Esophagus squamous epithelium (tissue), 5 donors: ENCODE data around the gene TESK1. TPM values are rescaled to one million over a fixed set of nuclear protein-coding genes. Genes with fewer than 3 reads are reported as not detected.
"Not testable (repeated sequence)": the region's sequence is repeated elsewhere in the genome, so short reads cannot be mapped to it uniquely, and the experiment has no call there.

ENCODE experiments used
- DNase-seq: peaks from one replicate; lab custom pipeline; 2025; lab: John Stamatoyannopoulos, UW
- H3K27ac ChIP-seq, 4 donors: fragments of 200-600 bp; sonication (generic); one replicate each; pipeline ENCODE4 v1.5.1; 2016 to 2019; ENCODE audit warnings: mild to moderate bottlenecking in 1 of 4
- H3K27me3 ChIP-seq, 4 donors: fragments of 200-600 bp; sonication (generic); 1 replicate in 3 of 4; 2 replicates in 1 of 4; pipeline versions ENCODE4 v1.5.1 to v1.6.0; 2017 to 2021; ENCODE audit warnings: antibody characterized with exemption in 1 of 4
- H3K36me3 ChIP-seq, 3 donors: fragments of 200-600 bp; sonication (generic); one replicate each; pipeline ENCODE4 v1.5.1; 2016 to 2019
- H3K4me1 ChIP-seq, 3 donors: fragments of 200-600 bp; sonication (generic); one replicate each; pipeline ENCODE4 v1.5.1; 2017 to 2019
- H3K4me3 ChIP-seq, 4 donors: fragments of 200-600 bp; sonication (generic); 1 replicate in 3 of 4; 2 replicates in 1 of 4; pipeline ENCODE4 v1.5.1; 2016 to 2019; ENCODE audit warnings: mild to moderate bottlenecking in 2 of 4, moderate library complexity in 1 of 4
- H3K9me3 ChIP-seq, 3 donors: fragments of 200-600 bp; sonication (generic); one replicate each; pipeline ENCODE4 v1.5.1; 2016 to 2019
- CTCF ChIP-seq, 6 experiments: fragments of 450-650 bp in 4 of 6; fragments of 200-600 bp in 2 of 6; sonication (generic) in 2 of 6; IDR thresholded peaks; one replicate each; pipeline ENCODE4 v1.5.1; 2016 to 2019; ENCODE audit warnings: antibody characterized with exemption in 6 of 6, mild to moderate bottlenecking in 4 of 6, moderate library complexity in 4 of 6
- POLR2A ChIP-seq, 4 donors: fragments of 450-650 bp; IDR thresholded peaks; one replicate each; pipeline ENCODE4 v1.6.1; 2017; ENCODE audit warnings: antibody characterized with exemption in 4 of 4, mild to moderate bottlenecking in 4 of 4, moderate library complexity in 3 of 4
- WGBS, 2 donors: methylation state at CpG; one replicate each; pipeline ENCODE4 v1.1.5; 2018; 5-methylcytosine and 5-hydroxymethylcytosine counted together
- intact Hi-C: fragments of 100-400 bp; cut with DNase I; formaldehyde crosslinking; loops from one replicate; pipeline ENCODE4 v1.15.0; 2022
- total RNA-seq, 4 donors: library from RNA; depleted of rRNA; stranded (reverse); fragments of >200 nt; gene quantifications; one replicate each; pipeline ENCODE4 v1.1.0, GENCODE V29; 2016
- donor health status: DM: yes; HTN: yes; CAD: no.

TESK1 gene
- total RNA-seq, 4 donors from 2014 or later, result 10.1 to 22.1 (median 14.4) TPM

GRCh38 chr9:35639631-35640030 is 34.6 kb downstream of the TESK1 start:
- TF ChIP-seq POLR2A (IDR thresholded peaks at IDR 0.05), result no peak
- TF ChIP-seq CTCF (IDR thresholded peaks at IDR 0.05), result no peak
- Histone ChIP-seq H3K27me3 (no peaks in the 10 kb centered on the region), H3K4me1 (peaks cover 0 to 12% (median 0%) of the 10 kb centered on the region in 3 donors), H3K36me3 (no peaks in the 10 kb centered on the region), H3K4me3 (no peak overlapping the region), H3K9me3 (no peaks in the 10 kb centered on the region), H3K27ac (peak overlapping the region in 1 of 4 donors; percentile 11)
- 71 to 81% methylated on average over 1 of the region's 1 CpG for WGBS, 2 donors
- intact Hi-C loops, result no loop called here
- no peak for DNase-seq

DNA sequence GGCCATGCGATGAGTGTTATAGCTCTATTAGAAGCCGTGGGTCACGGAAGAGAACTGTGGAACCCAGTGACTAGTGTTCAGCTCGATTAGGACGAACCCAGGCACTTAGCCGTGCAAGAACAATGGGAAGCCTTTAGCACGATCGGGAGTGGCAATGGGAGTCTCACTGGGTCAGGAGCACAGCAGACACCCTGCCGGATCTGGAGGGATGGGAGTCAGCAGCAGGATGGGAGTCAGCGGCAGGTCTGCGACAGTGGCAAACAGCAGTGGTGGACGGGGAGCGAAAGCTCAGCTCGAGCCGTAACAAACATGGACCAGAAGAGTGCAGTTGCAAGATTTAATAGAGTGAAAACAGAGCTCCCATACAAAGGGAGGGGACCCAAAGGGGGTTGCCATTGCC is 35.4 kb downstream of the TESK1 start:
- H3K36me3 ChIP-seq, H3K4me3 ChIP-seq, H3K27ac ChIP-seq, intact Hi-C loops, H3K9me3 ChIP-seq, H3K27me3 ChIP-seq, DNase-seq: not testable (repeated sequence)
- 94 to 96% methylated on average over 15 of the region's 15 CpGs for WGBS, 2 donors
- peaks cover 0 to 18% (median 4%) of the 10 kb centered on the region in 3 donors for H3K4me1 ChIP-seq

DNA sequence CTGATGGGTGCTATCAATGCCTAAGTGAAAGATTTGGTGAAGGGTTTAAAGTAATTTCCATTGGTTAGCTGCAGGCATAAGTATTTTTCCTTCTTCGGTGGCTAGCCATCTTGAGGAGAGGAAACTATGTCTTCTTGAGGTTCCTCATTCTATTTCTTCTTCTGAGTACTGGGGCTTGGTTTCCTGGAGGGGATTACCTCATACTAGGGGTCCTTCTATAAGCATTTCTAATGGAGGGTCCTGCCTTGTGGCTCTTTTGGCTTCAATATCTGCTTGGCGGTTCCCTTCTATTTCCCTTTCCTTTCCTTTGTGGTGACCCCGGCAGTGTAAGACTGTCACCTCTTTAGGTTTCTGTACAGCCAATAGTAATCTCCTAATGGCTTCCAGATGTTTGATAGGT is 36.4 kb downstream of the TESK1 start:
- intact Hi-C loops, H3K4me3 ChIP-seq, DNase-seq, H3K27me3 ChIP-seq, H3K9me3 ChIP-seq, H3K27ac ChIP-seq, H3K36me3 ChIP-seq: not testable (repeated sequence)
- whole genome bisulfite sequencing, 2 donors, result 87 to 89% methylated on average over 3 of the region's 3 CpGs
- peaks cover 0 to 29% (median 4%) of the 10 kb centered on the region in 3 donors for H3K4me1 ChIP-seq

DNA sequence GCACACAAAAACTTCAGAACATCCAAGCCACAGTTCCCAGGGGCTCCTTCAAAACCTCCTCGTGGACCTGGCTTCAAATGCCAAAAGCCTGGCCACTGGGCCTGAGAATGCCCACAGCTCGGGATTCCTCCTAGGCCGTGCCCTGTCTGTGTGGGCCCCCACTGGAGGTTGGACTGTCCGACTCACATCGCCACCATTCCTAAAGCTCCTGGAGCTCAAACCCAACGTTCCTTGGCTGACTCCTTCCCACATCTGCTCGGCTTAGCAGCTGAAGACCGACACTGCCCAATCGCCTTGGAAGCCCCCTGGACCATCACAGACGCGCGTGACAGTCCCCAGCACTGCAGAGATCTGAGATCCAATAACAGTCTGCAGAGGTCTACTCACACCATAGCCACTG is 38.0 kb downstream of the TESK1 start:
- no peak for TF ChIP-seq CTCF (IDR thresholded peaks at IDR 0.05)
- no peak for TF ChIP-seq POLR2A (IDR thresholded peaks at IDR 0.05)
- H3K4me3 ChIP-seq, result no peak overlapping the region
- H3K27me3 ChIP-seq, result no peaks in the 10 kb centered on the region
- intact Hi-C loops, result no loop called here
- no peaks in the 10 kb centered on the region for H3K36me3 ChIP-seq
- peaks cover 6 to 40% (median 10%) of the 10 kb centered on the region in 3 donors for H3K4me1 ChIP-seq
- 89 to 92% methylated on average over 4 to 5 of the region's 12 CpGs for WGBS, 2 donors
- H3K9me3 ChIP-seq, result no peaks in the 10 kb centered on the region
- DNase-seq, result no peak
- no peak overlapping the region for H3K27ac ChIP-seq

DNA sequence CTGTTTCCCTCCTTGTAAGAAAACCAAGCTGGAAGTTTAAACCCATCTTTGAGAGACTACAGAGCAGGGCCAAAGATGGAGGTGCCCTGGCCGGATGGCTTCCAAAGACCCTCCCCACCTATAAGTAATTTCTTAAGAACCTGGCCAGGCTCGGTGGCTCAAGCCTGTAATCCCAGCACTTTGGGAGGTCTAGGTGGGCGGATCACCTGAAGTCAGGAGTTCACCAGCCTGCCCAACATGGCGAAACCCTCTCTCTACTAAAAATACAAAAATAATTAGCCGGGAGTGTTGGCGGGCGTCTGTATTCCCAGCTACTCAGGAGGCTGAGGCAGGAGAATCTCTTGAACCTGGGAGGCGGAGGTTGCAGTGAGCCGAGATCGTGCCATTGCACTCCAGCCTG is 40.7 kb downstream of the TESK1 start:
- H3K27me3 ChIP-seq, DNase-seq, H3K9me3 ChIP-seq, intact Hi-C loops, H3K36me3 ChIP-seq: not testable (repeated sequence)
- Histone ChIP-seq H3K27ac (peak overlapping the region; percentile 45 to 90 (median 82)), H3K4me3 (peak overlapping the region; percentile 35 to 75 (median 60)), H3K4me1 (peaks cover 8 to 59% (median 15%) of the 10 kb centered on the region in 3 donors)
- 40 to 43% methylated on average over 7 to 10 of the region's 10 CpGs for WGBS, 2 donors

- 1 to 2% methylated on average over 11 of the region's 11 CpGs for WGBS, 2 donors
- H3K9me3 ChIP-seq, result no peaks in the 10 kb centered on the region
- DNase-seq, result no peak
- no peaks in the 10 kb centered on the region for H3K36me3 ChIP-seq
- peaks cover 8 to 63% (median 15%) of the 10 kb centered on the region in 3 donors for H3K4me1 ChIP-seq
- H3K27ac ChIP-seq, result peak overlapping the region; percentile 79 to 94 (median 88)
- H3K27me3 ChIP-seq, result no peaks in the 10 kb centered on the region
- TF ChIP-seq CTCF (IDR thresholded peaks at IDR 0.05), result no peak
- no peak for TF ChIP-seq POLR2A (IDR thresholded peaks at IDR 0.05)
- peak overlapping the region; percentile 35 to 75 (median 60) for H3K4me3 ChIP-seq
- intact Hi-C loops, result no loop called here
Measured at GRCh38 chr9:35646153-35646532, 41.1 kb downstream of the TESK1 start.
